ENCODE measurements around the gene MICAL3. TPM values are rescaled to one million over a fixed set of nuclear protein-coding genes. Genes with fewer than 3 reads are reported as not detected.

MICAL3 gene
- total RNA-seq, 1 donor from 2014 or later: 54.8 TPM

DNA sequence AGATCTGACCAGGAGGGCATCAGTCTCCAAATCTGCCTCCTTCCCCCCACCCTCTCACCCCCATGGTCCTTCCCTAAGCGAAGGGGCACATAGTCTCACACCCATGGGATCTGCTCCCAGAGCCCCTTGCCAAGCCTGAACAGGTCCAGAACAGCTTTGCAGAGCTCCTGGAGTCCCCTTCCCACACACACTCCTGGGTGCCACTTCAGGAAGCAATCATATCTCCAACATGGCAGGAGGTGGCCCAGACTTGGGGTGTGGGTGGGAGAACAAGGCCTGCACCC, 63.0 kb downstream of the MICAL3 start:
- no peaks in the 10 kb centered on the region for H3K9me3 Mint-ChIP-seq (ENCODE audit: low read depth)
- no peak overlapping the region for H3K27ac Mint-ChIP-seq
- peaks cover 10% of the 10 kb centered on the region for H3K4me1 Mint-ChIP-seq (ENCODE audit: low read depth)
- no peaks in the 10 kb centered on the region for H3K36me3 Mint-ChIP-seq (ENCODE audit: insufficient read depth)
- TF ChIP-seq, protein P1, sequence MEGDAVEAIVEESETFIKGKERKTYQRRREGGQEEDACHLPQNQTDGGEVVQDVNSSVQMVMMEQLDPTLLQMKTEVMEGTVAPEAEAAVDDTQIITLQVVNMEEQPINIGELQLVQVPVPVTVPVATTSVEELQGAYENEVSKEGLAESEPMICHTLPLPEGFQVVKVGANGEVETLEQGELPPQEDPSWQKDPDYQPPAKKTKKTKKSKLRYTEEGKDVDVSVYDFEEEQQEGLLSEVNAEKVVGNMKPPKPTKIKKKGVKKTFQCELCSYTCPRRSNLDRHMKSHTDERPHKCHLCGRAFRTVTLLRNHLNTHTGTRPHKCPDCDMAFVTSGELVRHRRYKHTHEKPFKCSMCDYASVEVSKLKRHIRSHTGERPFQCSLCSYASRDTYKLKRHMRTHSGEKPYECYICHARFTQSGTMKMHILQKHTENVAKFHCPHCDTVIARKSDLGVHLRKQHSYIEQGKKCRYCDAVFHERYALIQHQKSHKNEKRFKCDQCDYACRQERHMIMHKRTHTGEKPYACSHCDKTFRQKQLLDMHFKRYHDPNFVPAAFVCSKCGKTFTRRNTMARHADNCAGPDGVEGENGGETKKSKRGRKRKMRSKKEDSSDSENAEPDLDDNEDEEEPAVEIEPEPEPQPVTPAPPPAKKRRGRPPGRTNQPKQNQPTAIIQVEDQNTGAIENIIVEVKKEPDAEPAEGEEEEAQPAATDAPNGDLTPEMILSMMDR (IDR thresholded peaks at IDR 0.05; ENCODE audit: unreplicated experiment): no peak
- no peak for DNase-seq (ENCODE audit: low spot score, unreplicated experiment)
- no peaks in the 10 kb centered on the region for H3K27me3 Mint-ChIP-seq
- H3K4me3 Mint-ChIP-seq (ENCODE audit: low read depth): no peak overlapping the region

DNA sequence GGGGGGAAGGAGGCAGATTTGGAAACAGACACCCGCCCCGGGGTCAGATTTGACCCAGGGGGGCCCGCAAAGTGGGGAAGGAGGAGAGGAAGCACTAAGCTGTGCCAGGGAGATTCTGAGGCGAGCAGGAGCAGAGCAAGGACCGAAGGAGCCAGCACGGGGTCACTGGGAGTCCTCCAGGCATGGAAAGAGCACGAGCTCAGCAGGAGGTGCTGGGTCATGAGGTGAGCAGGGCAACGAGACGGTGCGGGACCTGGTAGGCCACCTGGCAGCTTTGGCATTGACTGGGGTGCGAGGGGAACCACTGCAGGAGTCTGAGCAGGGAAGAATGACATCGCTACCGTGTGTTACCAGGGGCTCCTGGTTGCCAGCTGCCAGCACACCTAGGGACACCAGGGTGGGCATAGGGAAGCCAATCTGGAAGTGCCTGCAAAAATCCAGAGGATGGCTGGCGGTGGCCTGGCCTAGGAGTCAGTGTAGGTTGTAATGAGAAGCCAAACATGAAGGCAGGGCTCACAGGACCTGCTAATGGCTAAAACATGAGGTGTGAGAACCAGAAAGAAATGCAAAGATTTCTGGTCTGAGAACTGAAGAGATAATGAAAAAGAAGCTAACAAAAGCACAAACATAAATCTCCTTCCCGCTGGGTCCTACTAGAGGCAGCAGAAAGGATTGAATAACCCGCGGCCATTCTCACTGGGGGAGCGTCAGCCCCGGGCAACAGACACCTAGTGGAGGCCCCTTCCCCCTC, 63.5 kb downstream of the MICAL3 start:
- no peak overlapping the region for H3K4me3 Mint-ChIP-seq (ENCODE audit: low read depth)
- no peaks in the 10 kb centered on the region for H3K9me3 Mint-ChIP-seq (ENCODE audit: low read depth)
- H3K36me3 Mint-ChIP-seq (ENCODE audit: insufficient read depth): no peaks in the 10 kb centered on the region
- peaks cover 6% of the 10 kb centered on the region for H3K4me1 Mint-ChIP-seq (ENCODE audit: low read depth)
- no peaks in the 10 kb centered on the region for H3K27me3 Mint-ChIP-seq
- DNase-seq (ENCODE audit: low spot score, unreplicated experiment): no peak
- TF ChIP-seq, protein P1 (IDR thresholded peaks at IDR 0.05; ENCODE audit: unreplicated experiment): no peak
- no peak overlapping the region for H3K27ac Mint-ChIP-seq

DNA sequence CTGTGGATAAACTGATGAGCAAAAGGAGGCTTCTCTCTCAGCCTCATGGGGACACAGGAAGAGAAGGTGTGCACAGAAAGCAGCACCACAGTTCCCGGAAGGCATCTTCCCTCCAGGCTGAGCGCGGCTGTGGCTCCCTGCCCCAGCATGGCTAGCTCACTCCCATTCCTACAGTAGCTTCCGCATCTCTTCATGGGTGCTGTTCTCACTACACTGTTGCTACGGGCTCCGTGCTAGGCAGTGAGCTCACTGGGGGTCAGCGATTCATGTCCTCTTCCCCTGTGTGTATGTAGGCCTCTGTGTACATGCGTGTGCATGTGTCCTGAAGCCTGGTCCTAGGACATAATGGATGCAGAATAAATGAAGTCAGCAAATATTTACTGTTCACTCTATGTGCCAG, 64.3 kb downstream of the MICAL3 start:
- no peak for DNase-seq (ENCODE audit: low spot score, unreplicated experiment)
- Mint-ChIP-seq H3K4me1 (ENCODE audit: low read depth) (peaks cover 4% of the 10 kb centered on the region), H3K36me3 (ENCODE audit: insufficient read depth) (no peaks in the 10 kb centered on the region), H3K9me3 (ENCODE audit: low read depth) (no peaks in the 10 kb centered on the region), H3K27ac (no peak overlapping the region), H3K27me3 (no peaks in the 10 kb centered on the region), H3K4me3 (ENCODE audit: low read depth) (no peak overlapping the region)
- TF ChIP-seq, protein P1 (IDR thresholded peaks at IDR 0.05; ENCODE audit: unreplicated experiment): no peak

DNA sequence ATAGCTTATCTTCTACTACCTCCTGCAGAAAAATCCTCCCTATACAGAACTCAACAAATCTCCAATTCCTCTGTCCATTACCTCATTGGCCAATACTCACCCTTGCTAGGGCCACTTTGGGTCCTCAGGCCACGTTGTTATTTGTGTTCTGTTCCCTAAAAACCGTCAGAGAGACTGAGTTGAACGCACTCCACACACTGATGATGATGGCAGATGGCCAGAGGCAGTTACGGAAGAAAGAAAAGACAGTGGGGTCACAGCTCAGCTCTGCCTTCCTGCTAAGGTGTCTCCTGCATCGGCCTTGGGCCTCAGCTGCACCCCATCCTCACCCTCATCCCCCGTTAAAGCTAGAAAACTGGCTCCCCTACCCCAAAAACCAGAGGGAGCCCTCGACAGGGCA, 66.2 kb downstream of the MICAL3 start:
- H3K36me3 Mint-ChIP-seq (ENCODE audit: insufficient read depth): no peaks in the 10 kb centered on the region
- H3K9me3 Mint-ChIP-seq (ENCODE audit: low read depth): no peaks in the 10 kb centered on the region
- no peak for DNase-seq (ENCODE audit: low spot score, unreplicated experiment)
- TF ChIP-seq, protein P1 (IDR thresholded peaks at IDR 0.05; ENCODE audit: unreplicated experiment): no peak
- H3K27me3 Mint-ChIP-seq: no peaks in the 10 kb centered on the region
- H3K4me3 Mint-ChIP-seq (ENCODE audit: low read depth): no peak overlapping the region
- peaks cover 6% of the 10 kb centered on the region for H3K4me1 Mint-ChIP-seq (ENCODE audit: low read depth)
- no peak overlapping the region for H3K27ac Mint-ChIP-seq

DNA sequence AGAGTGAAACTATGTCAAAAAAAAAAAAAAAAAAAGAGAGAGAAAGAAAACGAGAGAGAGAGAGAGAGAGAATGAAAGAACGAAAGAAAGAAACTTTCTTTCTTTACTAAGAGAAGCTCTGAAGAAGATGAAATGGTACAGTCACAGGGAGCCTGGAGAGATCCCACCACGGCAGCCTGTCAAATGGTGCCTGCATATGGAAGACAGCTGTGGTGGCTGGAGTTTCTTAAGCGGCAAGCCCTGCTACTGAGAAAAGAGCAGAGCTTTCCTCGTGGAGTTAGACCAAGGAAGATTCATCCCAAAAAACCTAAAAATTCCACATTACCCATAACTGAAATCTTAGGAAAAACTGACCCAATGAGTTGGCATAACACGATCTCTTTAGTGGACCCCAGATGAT, 66.7 kb downstream of the MICAL3 start:
- TF ChIP-seq, protein P1 (IDR thresholded peaks at IDR 0.05; ENCODE audit: unreplicated experiment): no peak
- H3K27ac Mint-ChIP-seq: no peak overlapping the region
- no peak for DNase-seq (ENCODE audit: low spot score, unreplicated experiment)
- H3K27me3 Mint-ChIP-seq: no peaks in the 10 kb centered on the region
- H3K9me3 Mint-ChIP-seq (ENCODE audit: low read depth): no peaks in the 10 kb centered on the region
- no peak overlapping the region for H3K4me3 Mint-ChIP-seq (ENCODE audit: low read depth)
- H3K36me3 Mint-ChIP-seq (ENCODE audit: insufficient read depth): no peaks in the 10 kb centered on the region
- H3K4me1 Mint-ChIP-seq (ENCODE audit: low read depth): peaks cover 8% of the 10 kb centered on the region
